Endothelial cell of umbilical vein (primary cell): ENCODE data around the gene PDCD1.

Experiments
- CTCF ChIP-seq, 2 donors: IDR thresholded peaks; 1 replicate in 1 of 2; 2 replicates in 1 of 2; pipeline ENCODE4 v1.5.1; 2011; ENCODE audit warnings: low read length in 2 of 2, mild to moderate bottlenecking in 2 of 2, moderate library complexity in 2 of 2, control low read depth in 1 of 2, inconsistent platforms in 1 of 2, low read depth in 1 of 2; ENCODE audit not compliant: insufficient read depth in 1 of 2; ENCODE audit errors: extremely low read depth in 1 of 2
- EZH2 ChIP-seq: IDR thresholded peaks from 2 replicates; pipeline ENCODE4 v1.6.1; 2012; ENCODE audit warnings: borderline replicate concordance, low read depth, mild to moderate bottlenecking, moderate library complexity, low read length, inconsistent platforms; ENCODE audit not compliant: severe bottlenecking
- FOS ChIP-seq: IDR thresholded peaks from 2 replicates; pipeline ENCODE4 v1.6.1; 2011; ENCODE audit warnings: mild to moderate bottlenecking, low read length, moderate library complexity, borderline replicate concordance; ENCODE audit not compliant: insufficient read depth
- GATA2 ChIP-seq: IDR thresholded peaks from 2 replicates; pipeline ENCODE4 v1.7.0; 2011; ENCODE audit warnings: low read depth, mild to moderate bottlenecking, moderate library complexity, mixed read lengths, low read length; ENCODE audit not compliant: insufficient read length, insufficient read depth
- MAX ChIP-seq: IDR thresholded peaks from 2 replicates; pipeline ENCODE4 v1.6.1; 2011; ENCODE audit not compliant: insufficient read depth, insufficient read length
- POLR2A ChIP-seq: IDR thresholded peaks from 2 replicates; pipeline ENCODE4 v1.6.1; 2012; ENCODE audit warnings: low read depth, mild to moderate bottlenecking, control low read depth, low read length

GRCh38 chr2:241879326-241879725, 20.6 kb upstream of the PDCD1 start:
- TF ChIP-seq GATA2 (no peak), EZH2 (no peak), CTCF (IDR thresholded peaks at IDR 0.05; ENCODE audit: extremely low read depth in 1 of 2, insufficient read depth in 1 of 2, low read depth in 1 of 2, low read length in 2 of 2) (no peak), MAX (no peak), POLR2A (no peak), FOS (no peak)
